Loucy (cell line): Measurements from ENCODE around the gene SPC25.

Source experiments
- H2AFZ ChIP-seq: fragments of 200-600 bp; sonication (generic); 2 replicates; pipeline ENCODE4 v1.6.0; 2016; ENCODE audit warnings: antibody characterized with exemption, mild to moderate bottlenecking, low read length, moderate library complexity
- H3F3A ChIP-seq: fragments of 200-600 bp; 2 replicates; pipeline ENCODE4 v1.6.0; 2016; ENCODE audit warnings: antibody characterized with exemption, low read depth, mild to moderate bottlenecking
- H3K27me3 ChIP-seq: fragments of 200-600 bp; sonication (generic); 2 replicates; pipeline ENCODE4 v1.6.1; 2014; ENCODE audit warnings: low read length, mild to moderate bottlenecking; ENCODE audit not compliant: insufficient read depth, poor library complexity, severe bottlenecking
- H3K36me3 ChIP-seq: fragments of 200-600 bp; sonication (generic); 2 replicates; pipeline ENCODE4 v1.6.1; 2016; ENCODE audit warnings: low read length; ENCODE audit not compliant: insufficient read depth
- H3K4me1 ChIP-seq: fragments of 200-600 bp; sonication (generic); 2 replicates; pipeline ENCODE4 v1.5.1; 2014; ENCODE audit warnings: low read length, mild to moderate bottlenecking; ENCODE audit not compliant: insufficient read depth, poor library complexity, severe bottlenecking
- H3K4me2 ChIP-seq: fragments of 200-600 bp; sonication (generic); 2 replicates; pipeline ENCODE4 v1.6.0; 2014; ENCODE audit warnings: antibody characterized with exemption, low read length, low read depth, mild to moderate bottlenecking; ENCODE audit not compliant: poor library complexity, severe bottlenecking
- H3K4me3 ChIP-seq: fragments of 200-600 bp; sonication (generic); 2 replicates; pipeline ENCODE4 v1.5.1; 2014; ENCODE audit warnings: low read length, mild to moderate bottlenecking, mixed read lengths; ENCODE audit not compliant: poor library complexity, severe bottlenecking
- H3K79me2 ChIP-seq: fragments of 200-600 bp; sonication (generic); 2 replicates; pipeline ENCODE4 v1.6.1; 2014; ENCODE audit warnings: low read length; ENCODE audit not compliant: insufficient read depth
- H3K9ac ChIP-seq: fragments of 200-600 bp; sonication (generic); 2 replicates; pipeline ENCODE4 v1.6.0; 2014; ENCODE audit warnings: mild to moderate bottlenecking, low read depth, low read length, moderate library complexity; ENCODE audit not compliant: poor library complexity, severe bottlenecking
- H3K9me2 ChIP-seq: fragments of 200-600 bp; sonication (generic); replicated peaks from 2 replicates; pipeline ENCODE4 v1.6.1; 2016; ENCODE audit warnings: low read depth, low read length, mixed read lengths
- H3K9me3 ChIP-seq: fragments of 200-600 bp; sonication (generic); 2 replicates; pipeline ENCODE4 v1.6.1; 2014; ENCODE audit warnings: mild to moderate bottlenecking, antibody characterized with exemption, low read length, low read depth; ENCODE audit not compliant: insufficient read depth
- H4K20me1 ChIP-seq: fragments of 200-600 bp; sonication (generic); 2 replicates; pipeline ENCODE4 v1.6.0; 2014; ENCODE audit warnings: antibody characterized with exemption, low read length, mild to moderate bottlenecking; ENCODE audit not compliant: insufficient read depth, poor library complexity, severe bottlenecking
- EZH2phosphoT487 ChIP-seq: fragments of 200-600 bp; IDR thresholded peaks from 2 replicates; pipeline ENCODE4 v1.6.1; 2018; ENCODE audit warnings: antibody characterized with exemption, mild to moderate bottlenecking, moderate library complexity, borderline replicate concordance
- TF ChIP-seq, protein P1 (sequence below): fragments of 200-600 bp; sonication (generic); conservative IDR thresholded peaks from 2 replicates; pipeline ENCODE4 v1.5.1; 2014; ENCODE audit warnings: mild to moderate bottlenecking, antibody characterized with exemption, low read length

SPC25 gene

DNA sequence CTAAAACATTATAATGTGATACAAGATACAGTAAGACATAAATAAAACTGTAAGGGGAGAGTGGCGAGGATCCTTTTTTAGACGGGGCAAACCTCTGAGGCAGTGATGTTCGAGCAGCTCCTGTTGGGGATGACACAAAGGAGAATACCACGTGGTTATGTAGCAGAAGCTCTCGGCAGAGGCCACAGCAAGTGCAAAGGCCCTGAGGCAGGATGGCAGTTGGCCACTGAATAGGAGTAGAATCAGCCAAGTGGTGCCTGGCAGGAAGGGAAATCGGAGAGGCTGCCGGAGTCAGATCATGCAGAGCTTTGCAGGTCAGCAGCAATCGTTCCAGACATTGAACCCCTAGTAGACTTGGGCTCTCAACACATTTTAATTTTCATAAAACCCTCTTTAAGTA is 68.7 kb downstream of the SPC25 start:
- H3K36me3 ChIP-seq: no peaks in the 10 kb centered on the region

More for the DNA sequence above, 68.7 kb downstream of the SPC25 start:
- H3K27me3 ChIP-seq: no peaks in the 10 kb centered on the region
- H3K4me3 ChIP-seq: no peak overlapping the region
- no peaks in the 10 kb centered on the region for H3F3A ChIP-seq
- no peaks in the 10 kb centered on the region for H3K9me2 ChIP-seq
- no peaks in the 10 kb centered on the region for H4K20me1 ChIP-seq
- H2AFZ ChIP-seq: no peak overlapping the region
- H3K4me2 ChIP-seq: no peak overlapping the region
- H3K4me1 ChIP-seq: no peaks in the 10 kb centered on the region
- H3K79me2 ChIP-seq: no peaks in the 10 kb centered on the region
- H3K9ac ChIP-seq: no peak overlapping the region
- H3K9me3 ChIP-seq: no peaks in the 10 kb centered on the region
- TF ChIP-seq, protein P1, sequence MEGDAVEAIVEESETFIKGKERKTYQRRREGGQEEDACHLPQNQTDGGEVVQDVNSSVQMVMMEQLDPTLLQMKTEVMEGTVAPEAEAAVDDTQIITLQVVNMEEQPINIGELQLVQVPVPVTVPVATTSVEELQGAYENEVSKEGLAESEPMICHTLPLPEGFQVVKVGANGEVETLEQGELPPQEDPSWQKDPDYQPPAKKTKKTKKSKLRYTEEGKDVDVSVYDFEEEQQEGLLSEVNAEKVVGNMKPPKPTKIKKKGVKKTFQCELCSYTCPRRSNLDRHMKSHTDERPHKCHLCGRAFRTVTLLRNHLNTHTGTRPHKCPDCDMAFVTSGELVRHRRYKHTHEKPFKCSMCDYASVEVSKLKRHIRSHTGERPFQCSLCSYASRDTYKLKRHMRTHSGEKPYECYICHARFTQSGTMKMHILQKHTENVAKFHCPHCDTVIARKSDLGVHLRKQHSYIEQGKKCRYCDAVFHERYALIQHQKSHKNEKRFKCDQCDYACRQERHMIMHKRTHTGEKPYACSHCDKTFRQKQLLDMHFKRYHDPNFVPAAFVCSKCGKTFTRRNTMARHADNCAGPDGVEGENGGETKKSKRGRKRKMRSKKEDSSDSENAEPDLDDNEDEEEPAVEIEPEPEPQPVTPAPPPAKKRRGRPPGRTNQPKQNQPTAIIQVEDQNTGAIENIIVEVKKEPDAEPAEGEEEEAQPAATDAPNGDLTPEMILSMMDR: no peak
- TF ChIP-seq EZH2phosphoT487: no peak
